Esophagus squamous epithelium (tissue), 4 donors: ENCODE results near the gene SLC34A1.

Source experiments
- POLR2A ChIP-seq, 4 donors: fragments of 450-650 bp; IDR thresholded peaks; one replicate each; pipeline ENCODE4 v1.6.1; 2017; ENCODE audit warnings: antibody characterized with exemption in 4 of 4, mild to moderate bottlenecking in 4 of 4, moderate library complexity in 3 of 4
- TF ChIP-seq, protein P1 (sequence below), 6 experiments: fragments of 450-650 bp in 4 of 6; fragments of 200-600 bp in 2 of 6; sonication (generic) in 2 of 6; IDR thresholded peaks; one replicate each; pipeline ENCODE4 v1.5.1; 2016 to 2019; ENCODE audit warnings: antibody characterized with exemption in 6 of 6, mild to moderate bottlenecking in 4 of 6, moderate library complexity in 4 of 6

DNA sequence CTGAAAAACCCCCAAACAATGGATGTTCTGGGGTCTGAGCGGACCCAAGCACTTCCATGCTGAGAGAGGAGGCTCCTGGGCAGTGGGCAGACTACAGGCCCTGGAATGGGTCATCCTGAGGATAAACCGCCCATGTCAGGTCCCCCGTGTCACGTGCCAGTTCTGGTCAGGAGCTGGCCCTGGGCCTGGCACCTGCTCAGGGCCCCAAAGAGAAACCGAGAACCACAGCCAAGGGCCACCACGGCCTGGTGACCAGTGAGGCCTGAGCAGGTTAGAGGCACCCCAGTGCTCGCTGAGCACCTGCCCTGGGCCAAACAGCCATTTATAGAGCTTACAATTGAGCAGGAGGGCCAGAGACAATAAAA is 48.6 kb upstream of the SLC34A1 start:
- TF ChIP-seq, protein P1, sequence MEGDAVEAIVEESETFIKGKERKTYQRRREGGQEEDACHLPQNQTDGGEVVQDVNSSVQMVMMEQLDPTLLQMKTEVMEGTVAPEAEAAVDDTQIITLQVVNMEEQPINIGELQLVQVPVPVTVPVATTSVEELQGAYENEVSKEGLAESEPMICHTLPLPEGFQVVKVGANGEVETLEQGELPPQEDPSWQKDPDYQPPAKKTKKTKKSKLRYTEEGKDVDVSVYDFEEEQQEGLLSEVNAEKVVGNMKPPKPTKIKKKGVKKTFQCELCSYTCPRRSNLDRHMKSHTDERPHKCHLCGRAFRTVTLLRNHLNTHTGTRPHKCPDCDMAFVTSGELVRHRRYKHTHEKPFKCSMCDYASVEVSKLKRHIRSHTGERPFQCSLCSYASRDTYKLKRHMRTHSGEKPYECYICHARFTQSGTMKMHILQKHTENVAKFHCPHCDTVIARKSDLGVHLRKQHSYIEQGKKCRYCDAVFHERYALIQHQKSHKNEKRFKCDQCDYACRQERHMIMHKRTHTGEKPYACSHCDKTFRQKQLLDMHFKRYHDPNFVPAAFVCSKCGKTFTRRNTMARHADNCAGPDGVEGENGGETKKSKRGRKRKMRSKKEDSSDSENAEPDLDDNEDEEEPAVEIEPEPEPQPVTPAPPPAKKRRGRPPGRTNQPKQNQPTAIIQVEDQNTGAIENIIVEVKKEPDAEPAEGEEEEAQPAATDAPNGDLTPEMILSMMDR (IDR thresholded peaks at IDR 0.05): no peak
- no peak for TF ChIP-seq POLR2A (IDR thresholded peaks at IDR 0.05)
